Mammary epithelial cell (primary cell): Measurements from ENCODE around the gene PREP.

Experiments used
- EZH2 ChIP-seq: IDR thresholded peaks from 2 replicates; pipeline ENCODE4 v1.6.1; 2012; ENCODE audit warnings: low read length, inconsistent platforms, borderline replicate concordance
- TF ChIP-seq, protein P1 (sequence below), 2 donors: IDR thresholded peaks in 1 of 2; conservative IDR thresholded peaks in 1 of 2; 2 replicates each; pipeline ENCODE4 v1.5.1; 2011 to 2012; ENCODE audit warnings: inconsistent platforms in 2 of 2, low read length in 2 of 2, mild to moderate bottlenecking in 2 of 2, control low read depth in 1 of 2, low read depth in 1 of 2; ENCODE audit not compliant: insufficient read depth in 1 of 2; ENCODE audit errors: extremely low read depth in 1 of 2

DNA sequence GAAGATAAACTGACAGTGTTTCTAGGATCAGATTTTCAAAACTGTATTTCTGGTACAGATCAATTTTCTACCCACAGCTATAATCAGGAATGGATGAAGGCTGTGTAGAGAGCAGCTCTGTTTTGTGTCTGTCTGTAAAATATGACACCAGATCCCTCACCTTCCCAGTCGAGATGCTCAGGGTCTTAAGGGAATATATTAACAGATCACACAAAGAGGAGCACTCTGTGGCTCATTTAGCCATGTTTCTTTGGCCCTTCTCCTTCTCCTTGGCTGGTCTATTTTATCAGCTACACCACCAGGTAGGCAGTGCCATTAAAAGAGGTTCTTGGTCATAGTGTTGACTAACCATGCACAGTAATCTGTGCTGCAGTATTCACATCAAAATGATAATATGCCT is 82.6 kb downstream of the PREP start:
- TF ChIP-seq, protein P1, sequence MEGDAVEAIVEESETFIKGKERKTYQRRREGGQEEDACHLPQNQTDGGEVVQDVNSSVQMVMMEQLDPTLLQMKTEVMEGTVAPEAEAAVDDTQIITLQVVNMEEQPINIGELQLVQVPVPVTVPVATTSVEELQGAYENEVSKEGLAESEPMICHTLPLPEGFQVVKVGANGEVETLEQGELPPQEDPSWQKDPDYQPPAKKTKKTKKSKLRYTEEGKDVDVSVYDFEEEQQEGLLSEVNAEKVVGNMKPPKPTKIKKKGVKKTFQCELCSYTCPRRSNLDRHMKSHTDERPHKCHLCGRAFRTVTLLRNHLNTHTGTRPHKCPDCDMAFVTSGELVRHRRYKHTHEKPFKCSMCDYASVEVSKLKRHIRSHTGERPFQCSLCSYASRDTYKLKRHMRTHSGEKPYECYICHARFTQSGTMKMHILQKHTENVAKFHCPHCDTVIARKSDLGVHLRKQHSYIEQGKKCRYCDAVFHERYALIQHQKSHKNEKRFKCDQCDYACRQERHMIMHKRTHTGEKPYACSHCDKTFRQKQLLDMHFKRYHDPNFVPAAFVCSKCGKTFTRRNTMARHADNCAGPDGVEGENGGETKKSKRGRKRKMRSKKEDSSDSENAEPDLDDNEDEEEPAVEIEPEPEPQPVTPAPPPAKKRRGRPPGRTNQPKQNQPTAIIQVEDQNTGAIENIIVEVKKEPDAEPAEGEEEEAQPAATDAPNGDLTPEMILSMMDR (conservative IDR thresholded peaks at IDR 0.05 in 1 of 2, IDR thresholded peaks at IDR 0.05 in 1 of 2; ENCODE audit: extremely low read depth in 1 of 2, insufficient read depth in 1 of 2, low read depth in 1 of 2, low read length in 2 of 2) = no peak
- TF ChIP-seq EZH2 = no peak
